PC-3 (cell line): Measurements from ENCODE around the gene ZNF584. TPM values are rescaled to one million over a fixed set of nuclear protein-coding genes. Genes with fewer than 3 reads are reported as not detected.

ENCODE experiments used
- ATAC-seq: fragments of 200-7000 bp; cut with Tn5 transposase; 2 replicates; pipeline ENCODE4 v1.9.1; 2020; ENCODE audit warnings: mild to moderate bottlenecking, moderate library complexity
- BruUV-seq: library from RNA; stranded (reverse); fragments of 400-500 nt; replicated peaks from 2 replicates; lab custom pipeline; 2021; lab: Mats Ljungman, UMichigan
- CTCF ChIA-PET: fragments of 300-600 bp; sonication (Branson Sonifier 250); formaldehyde crosslinking; loops from one replicate; lab custom pipeline; 2022; ENCODE audit warnings: antibody characterized with exemption; lab: Charles Lee
- POLR2A ChIA-PET: fragments of 300-600 bp; sonication (Branson Sonifier 250); formaldehyde crosslinking; loops from one replicate; lab custom pipeline; 2022; ENCODE audit warnings: antibody characterized with exemption; ENCODE audit not compliant: unreplicated experiment; lab: Charles Lee
- DNase-seq: peaks from one replicate; pipeline ENCODE4 v3.0.0-alpha.2; 2015
- H2AFZ ChIP-seq: fragments of 300-600 bp; sonication (generic); 2 replicates; pipeline ENCODE4 v1.6.0; 2016; ENCODE audit warnings: antibody characterized with exemption, low read length
- H3F3A ChIP-seq: fragments of 300-600 bp; sonication (generic); one replicate; pipeline ENCODE4 v1.6.0; 2017; ENCODE audit warnings: antibody characterized with exemption, low read length, control low read depth, mild to moderate bottlenecking; ENCODE audit not compliant: unreplicated experiment
- H3K27ac ChIP-seq: fragments of 300-600 bp; sonication (generic); 2 replicates; pipeline ENCODE4 v1.5.1; 2016; ENCODE audit warnings: mild to moderate bottlenecking, low read length
- H3K27me3 ChIP-seq: fragments of 300-600 bp; sonication (generic); 2 replicates; pipeline ENCODE4 v1.6.1; 2016; ENCODE audit warnings: low read length, mixed read lengths
- H3K36me3 ChIP-seq: fragments of 300-600 bp; sonication (generic); 2 replicates; pipeline ENCODE4 v1.6.1; 2016; ENCODE audit warnings: low read depth, mixed run types, low read length, mixed read lengths
- H3K4me1 ChIP-seq: fragments of 300-600 bp; sonication (generic); 2 replicates; pipeline ENCODE4 v1.5.1; 2016; ENCODE audit warnings: low read length; ENCODE audit not compliant: insufficient read depth
- H3K4me2 ChIP-seq: fragments of 300-600 bp; sonication (generic); 2 replicates; pipeline ENCODE4 v1.6.0; 2016; ENCODE audit warnings: low read length
- H3K4me3 ChIP-seq: fragments of 300-600 bp; sonication (generic); 2 replicates; pipeline ENCODE4 v1.5.1; 2016; ENCODE audit warnings: mild to moderate bottlenecking, low read length, mixed read lengths
- H3K79me2 ChIP-seq: fragments of 300-600 bp; sonication (generic); 2 replicates; pipeline ENCODE4 v1.6.1; 2017; ENCODE audit warnings: low read length, mixed read lengths
- H3K9ac ChIP-seq: fragments of 300-600 bp; sonication (generic); 2 replicates; pipeline ENCODE4 v1.6.0; 2016; ENCODE audit warnings: mild to moderate bottlenecking, low read length
- H3K9me2 ChIP-seq: fragments of 300-600 bp; sonication (generic); replicated peaks from 2 replicates; pipeline ENCODE4 v1.6.1; 2016; ENCODE audit warnings: mixed run types, low read length, mixed read lengths
- H3K9me3 ChIP-seq: fragments of 300-600 bp; sonication (generic); 2 replicates; pipeline ENCODE4 v1.6.1; 2016; ENCODE audit warnings: low read length, mixed read lengths
- H4K20me1 ChIP-seq: fragments of 300-600 bp; sonication (generic); 2 replicates; pipeline ENCODE4 v1.6.1; 2016; ENCODE audit warnings: low read length, mixed read lengths
- EZH2 ChIP-seq: fragments of 300-600 bp; sonication (generic); IDR thresholded peaks from one replicate; pipeline ENCODE4 v1.6.1; 2017; ENCODE audit warnings: antibody characterized with exemption, mild to moderate bottlenecking, low read length; ENCODE audit not compliant: unreplicated experiment
- EZH2phosphoT487 ChIP-seq: fragments of 300-600 bp; sonication (generic); IDR thresholded peaks from 2 replicates; pipeline ENCODE4 v1.6.1; 2018; ENCODE audit warnings: mild to moderate bottlenecking, antibody characterized with exemption, low read length, borderline replicate concordance
- intact Hi-C: fragments of 100-400 bp; cut with micrococcal nuclease; formaldehyde crosslinking; loops from 2 replicates; pipeline ENCODE4 v1.9.0; 2023
- total RNA-seq: library from RNA; depleted of rRNA; stranded (reverse); fragments of >200 nt; gene quantifications from 2 replicates; pipeline ENCODE4 v1.2.3, GENCODE V29; 2014
- TF ChIP-seq, protein P1 (sequence below): fragments of 300-600 bp; sonication (generic); conservative IDR thresholded peaks from 2 replicates; pipeline ENCODE4 v1.5.1; 2017; ENCODE audit warnings: antibody characterized with exemption, low read depth, mild to moderate bottlenecking, low read length

Gene ZNF584
- total RNA-seq, 1 experiment from 2014 or later, result 49.2 TPM

DNA sequence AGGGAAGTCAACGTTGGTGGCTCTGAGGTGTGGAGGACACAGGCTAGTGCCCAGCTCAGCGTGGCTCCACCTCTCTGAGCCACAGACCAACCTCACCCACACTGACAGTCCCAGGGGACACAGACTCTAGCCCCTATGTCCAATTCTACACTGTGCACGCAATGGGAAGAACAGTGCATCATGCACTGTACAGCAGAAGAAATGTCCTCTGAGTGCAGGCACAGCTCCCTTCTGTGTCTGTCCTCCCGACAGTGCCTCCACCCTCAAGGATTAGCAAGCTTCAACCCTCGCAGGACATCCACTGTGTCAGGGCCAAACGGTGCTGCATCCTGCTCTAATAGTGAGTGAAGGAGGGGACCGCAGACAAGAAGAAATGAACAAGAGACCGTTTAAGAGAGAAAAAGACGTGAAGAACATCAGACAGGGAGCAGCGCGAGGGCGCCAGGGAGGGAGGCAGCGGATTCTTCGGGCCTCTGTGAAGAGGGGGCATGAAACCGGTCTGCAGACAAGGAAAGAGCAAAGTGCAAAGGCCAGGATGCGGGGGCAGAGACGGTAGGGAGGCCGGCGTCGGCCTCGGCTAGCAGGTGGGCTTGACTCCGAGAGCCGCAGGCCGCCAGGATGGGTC is 28.3 kb upstream of the ZNF584 start:
- Histone ChIP-seq H3K9me2 (no peaks in the 10 kb centered on the region), H3K4me1 (peaks cover 15% of the 10 kb centered on the region), H3K4me2 (peak overlapping the region; percentile 92), H3K9me3 (no peaks in the 10 kb centered on the region), H3K4me3 (peak overlapping the region; percentile 79), H2AFZ (peak overlapping the region; percentile 71), H4K20me1 (no peaks in the 10 kb centered on the region), H3K79me2 (peaks cover 14% of the 10 kb centered on the region), H3K27ac (peak overlapping the region; percentile 73; the same call in 1 of the 2 replicates), H3K36me3 (no peaks in the 10 kb centered on the region), H3K27me3 (no peaks in the 10 kb centered on the region), H3F3A (no peaks in the 10 kb centered on the region), H3K9ac (peak overlapping the region; percentile 90)
- CTCF ChIA-PET, result interaction anchor here (0.6 kb wide), 1 partner anchor 23 kb away, joined by 3 read pairs; no protein-coding TSS in a partner anchor
- intact Hi-C loops, result loop anchor here (1.0 to 2.0 kb wide), 3 partner anchors 53 to 75 kb away; partner anchors contain the start of genes ERVK3-1 and ZNF324B
- ATAC-seq (peak; percentile 1), DNase-seq (no peak)
- POLR2A ChIA-PET, result no interaction called here
- BruUV-seq, result TSS peak; percentile 27
- TF ChIP-seq, protein P1, sequence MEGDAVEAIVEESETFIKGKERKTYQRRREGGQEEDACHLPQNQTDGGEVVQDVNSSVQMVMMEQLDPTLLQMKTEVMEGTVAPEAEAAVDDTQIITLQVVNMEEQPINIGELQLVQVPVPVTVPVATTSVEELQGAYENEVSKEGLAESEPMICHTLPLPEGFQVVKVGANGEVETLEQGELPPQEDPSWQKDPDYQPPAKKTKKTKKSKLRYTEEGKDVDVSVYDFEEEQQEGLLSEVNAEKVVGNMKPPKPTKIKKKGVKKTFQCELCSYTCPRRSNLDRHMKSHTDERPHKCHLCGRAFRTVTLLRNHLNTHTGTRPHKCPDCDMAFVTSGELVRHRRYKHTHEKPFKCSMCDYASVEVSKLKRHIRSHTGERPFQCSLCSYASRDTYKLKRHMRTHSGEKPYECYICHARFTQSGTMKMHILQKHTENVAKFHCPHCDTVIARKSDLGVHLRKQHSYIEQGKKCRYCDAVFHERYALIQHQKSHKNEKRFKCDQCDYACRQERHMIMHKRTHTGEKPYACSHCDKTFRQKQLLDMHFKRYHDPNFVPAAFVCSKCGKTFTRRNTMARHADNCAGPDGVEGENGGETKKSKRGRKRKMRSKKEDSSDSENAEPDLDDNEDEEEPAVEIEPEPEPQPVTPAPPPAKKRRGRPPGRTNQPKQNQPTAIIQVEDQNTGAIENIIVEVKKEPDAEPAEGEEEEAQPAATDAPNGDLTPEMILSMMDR, result no peak
- TF ChIP-seq EZH2, result no peak
- no peak for TF ChIP-seq EZH2phosphoT487

DNA sequence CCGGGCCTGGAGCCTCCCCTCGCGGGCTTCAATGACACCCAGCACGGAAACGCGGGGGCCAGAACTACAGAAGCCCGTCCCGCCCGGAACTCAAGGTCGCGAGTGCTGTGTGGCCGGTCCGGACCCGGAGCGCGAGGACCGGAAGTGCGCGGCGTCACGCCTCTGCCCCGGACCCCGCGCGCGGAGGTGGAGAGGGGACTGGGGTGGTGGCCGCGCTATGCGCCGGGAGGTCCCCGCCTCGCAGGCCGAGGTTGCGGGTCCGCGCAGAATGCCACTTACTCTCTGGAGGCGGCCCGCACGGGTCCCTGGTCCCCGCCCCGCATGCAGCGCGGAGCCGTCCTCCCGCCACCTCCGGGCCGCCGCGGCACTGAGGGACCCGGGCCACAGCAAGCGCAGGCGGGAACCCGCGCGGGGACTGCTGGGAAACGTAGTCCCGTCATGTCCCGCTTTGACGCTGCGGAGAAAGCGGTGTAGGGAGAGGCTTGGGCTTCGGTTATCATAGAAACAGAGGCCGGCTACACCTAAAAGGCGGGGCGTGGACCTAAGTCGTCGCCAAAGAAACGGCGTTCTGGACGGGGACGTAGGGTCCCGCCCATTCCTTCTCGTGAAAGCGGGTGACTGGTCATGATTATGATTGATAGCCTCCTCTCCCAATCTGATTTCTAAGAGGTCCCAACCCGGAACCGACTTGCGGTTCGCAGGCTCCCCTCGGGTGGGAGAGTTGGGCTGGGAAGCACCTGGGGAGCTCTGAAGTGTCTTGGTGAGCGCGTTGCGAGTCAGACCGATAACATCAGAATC is 27.6 kb upstream of the ZNF584 start, which contains the start of gene ZNF837:
ZNF837 (minus strand) TSS at position 369 of the 798 bp plus-strand sequence. CDS start 11,698 bp downstream, outside the sequence.
- TF ChIP-seq, protein P1, result no peak
- TF ChIP-seq EZH2 (no peak), EZH2phosphoT487 (no peak)
- DNase-seq, result peak; percentile 100
- CTCF ChIA-PET, result interaction anchor here (1.1 kb wide), 1 partner anchor 139 kb away, joined by 9 read pairs; the partner anchor contains the start of gene ZBTB45
- Histone ChIP-seq H3K36me3 (no peaks in the 10 kb centered on the region), H3K27me3 (no peaks in the 10 kb centered on the region), H2AFZ (peak within 1 kb of the TSS; percentile 71), H3K79me2 (peaks cover 21% of the 10 kb centered on the region), H3K4me3 (peak within 1 kb of the TSS; percentile 79), H3K9me2 (no peaks in the 10 kb centered on the region), H3K4me2 (peak within 1 kb of the TSS; percentile 92), H3K9me3 (no peaks in the 10 kb centered on the region), H3K27ac (peak within 1 kb of the TSS; percentile 73), H3F3A (no peaks in the 10 kb centered on the region), H3K4me1 (peaks cover 19% of the 10 kb centered on the region), H4K20me1 (no peaks in the 10 kb centered on the region), H3K9ac (peak within 1 kb of the TSS; percentile 90)
- peak; percentile 91 for ATAC-seq
- POLR2A ChIA-PET, result interaction anchor here (0.7 kb wide), 1 partner anchor 21 kb away, joined by 6 read pairs; no protein-coding TSS in a partner anchor
- no TSS peak for BruUV-seq
- intact Hi-C loops, result loop anchor here (1.0 to 2.0 kb wide), 4 partner anchors 19 to 76 kb away; partner anchors contain the start of genes ERVK3-1, ZNF324B and ZNF497
